NCI-H82 (cell line): ENCODE measurements around the gene HERC2.
"Not testable (repeated sequence)": the region's sequence is repeated elsewhere in the genome, so short reads cannot be mapped to it uniquely, and the experiment has no call there.

Experiments
- DNase-seq: peaks from one replicate; lab custom pipeline; 2025; lab: John Stamatoyannopoulos, UW

The HERC2 gene

DNA sequence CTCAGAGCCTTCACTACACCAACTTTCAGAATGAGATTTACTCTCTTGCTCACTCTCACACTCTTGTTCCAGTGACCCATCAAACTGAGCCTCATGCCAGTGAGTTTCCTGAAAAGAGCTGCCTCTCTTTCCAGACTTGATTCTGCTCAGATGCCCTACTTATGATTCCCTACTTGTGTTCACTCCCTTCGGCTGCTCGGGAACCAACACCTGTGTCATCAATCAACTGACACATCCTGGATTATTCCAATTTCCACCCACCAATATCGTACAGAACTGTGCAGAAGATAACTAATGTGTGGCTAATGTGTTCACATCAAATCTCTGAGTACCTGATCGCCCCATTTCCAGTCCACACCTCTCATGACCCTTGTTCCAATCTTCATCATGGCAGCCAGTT lies 100.3 kb downstream of the HERC2 start:
- DNase-seq: not testable (repeated sequence)

DNA sequence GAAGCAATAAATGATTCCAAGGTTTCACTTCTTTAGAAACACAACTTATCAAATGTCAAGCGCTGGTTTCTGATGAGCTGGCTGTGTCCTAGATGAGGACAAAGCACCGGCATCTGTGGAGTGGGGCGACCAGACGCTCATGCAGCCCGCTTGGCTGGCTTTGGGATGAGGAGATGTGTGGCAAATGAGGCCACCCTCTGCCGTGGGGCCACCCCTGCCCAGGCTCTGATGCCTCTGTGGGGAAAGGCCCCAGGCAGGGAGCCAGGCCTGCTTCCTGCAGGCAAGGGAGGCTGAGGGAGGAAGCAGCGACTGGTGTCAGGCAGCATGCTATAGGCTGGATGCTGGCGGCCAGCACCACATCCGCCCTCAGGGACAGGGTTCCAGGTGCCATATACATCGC lies 102.9 kb downstream of the HERC2 start:
- no peak for DNase-seq

DNA sequence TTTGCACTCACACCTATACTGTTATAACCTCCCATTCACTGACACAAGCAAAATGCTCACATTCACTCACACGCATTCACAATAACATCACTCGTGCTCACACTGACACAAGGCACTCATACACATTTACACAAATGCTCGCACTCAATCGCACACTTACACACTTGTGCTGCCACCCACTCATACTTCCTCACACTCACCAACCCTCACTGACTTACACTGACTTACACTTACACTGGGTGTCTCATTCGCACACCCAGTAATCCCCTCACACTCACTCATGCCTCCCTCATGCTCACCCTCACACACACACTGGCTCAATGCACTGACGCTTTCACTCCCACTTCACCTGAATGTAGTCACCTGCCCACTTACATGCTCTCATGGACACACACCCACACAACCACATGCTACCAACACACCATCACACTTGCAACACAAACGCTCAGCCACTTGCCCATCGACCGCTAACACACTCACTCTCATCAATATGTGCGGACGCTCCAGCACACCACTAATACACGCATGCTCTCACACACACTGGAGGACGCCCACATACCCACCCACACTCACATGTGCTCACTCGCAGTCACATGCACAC lies 104.9 kb downstream of the HERC2 start:
- DNase-seq: not testable (repeated sequence)

DNA sequence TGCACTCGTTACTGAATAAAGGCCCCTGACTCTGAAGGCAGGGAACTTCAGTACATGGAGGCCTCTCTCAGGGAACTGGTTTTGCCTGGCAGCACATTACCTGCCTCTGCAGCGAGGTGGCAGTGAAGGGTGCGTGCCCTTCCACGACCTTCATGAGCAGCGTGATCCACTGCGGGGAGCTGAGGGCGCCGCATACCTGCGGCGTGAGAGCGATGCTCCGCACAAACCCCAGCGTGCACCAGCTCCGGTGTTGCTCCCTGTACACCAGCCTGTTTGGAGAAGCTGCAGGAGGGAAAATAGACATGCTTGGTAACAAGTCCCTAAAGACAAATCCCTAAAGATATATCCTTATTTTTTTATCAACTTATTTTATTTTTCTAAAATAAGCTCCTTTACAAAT lies 106.5 kb downstream of the HERC2 start:
- not testable (repeated sequence) for DNase-seq

DNA sequence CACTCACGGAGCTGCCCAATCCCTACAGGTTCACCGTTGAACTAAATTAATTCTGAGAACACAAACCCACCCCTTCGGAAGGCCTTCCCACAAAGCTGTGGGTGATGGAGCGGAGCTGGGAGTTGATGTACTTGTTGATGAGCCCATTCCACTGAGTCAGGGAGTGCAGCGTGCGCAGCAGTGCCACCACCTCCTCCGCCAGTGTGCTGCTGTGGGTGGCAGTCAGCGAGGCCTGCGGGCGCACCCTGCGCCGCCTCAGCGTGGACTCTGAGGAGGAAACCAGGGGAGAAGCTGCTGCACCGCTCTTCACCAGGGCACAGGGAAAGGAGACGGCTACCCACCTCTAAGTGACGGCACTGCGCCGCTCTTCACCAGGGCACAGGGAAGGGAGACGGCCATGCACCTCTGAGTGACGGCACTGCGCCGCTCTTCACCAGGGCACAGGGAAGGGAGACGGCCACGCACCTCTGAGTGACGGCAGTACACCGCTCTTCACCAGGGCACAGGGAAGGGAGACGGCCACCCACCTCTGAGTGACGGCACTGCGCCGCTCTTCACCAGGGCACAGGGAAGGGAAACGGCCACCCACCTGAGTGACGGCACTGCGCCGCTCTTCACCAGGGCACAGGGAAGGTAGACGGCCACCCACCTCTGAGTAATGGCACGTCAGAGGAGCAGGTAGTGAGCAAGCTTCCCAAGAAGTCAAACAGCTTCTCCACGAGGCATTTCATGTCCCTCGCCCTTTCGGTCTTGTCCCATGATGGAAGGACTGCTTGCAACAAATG lies 107.8 kb downstream of the HERC2 start:
- DNase-seq: not testable (repeated sequence)

DNA sequence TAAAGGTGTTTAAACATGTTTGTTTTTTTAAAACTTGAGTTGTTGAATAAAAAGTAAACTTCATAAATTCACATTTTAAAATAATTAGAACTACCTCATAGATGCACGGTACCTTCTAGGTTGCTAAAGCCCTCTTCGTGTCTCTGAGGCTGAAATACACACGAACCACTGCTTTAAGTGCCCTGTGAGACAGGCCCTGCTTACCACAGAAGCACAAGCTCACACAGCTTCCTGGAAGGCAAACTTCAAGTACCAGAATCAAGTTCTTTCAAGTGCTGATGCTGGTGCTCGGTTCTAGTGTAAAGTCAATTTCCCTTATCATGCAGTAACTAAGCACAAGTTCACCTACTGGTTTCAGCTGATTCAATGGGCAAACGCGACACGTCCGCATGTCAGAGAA lies 108.6 kb downstream of the HERC2 start:
- DNase-seq: not testable (repeated sequence)

DNA sequence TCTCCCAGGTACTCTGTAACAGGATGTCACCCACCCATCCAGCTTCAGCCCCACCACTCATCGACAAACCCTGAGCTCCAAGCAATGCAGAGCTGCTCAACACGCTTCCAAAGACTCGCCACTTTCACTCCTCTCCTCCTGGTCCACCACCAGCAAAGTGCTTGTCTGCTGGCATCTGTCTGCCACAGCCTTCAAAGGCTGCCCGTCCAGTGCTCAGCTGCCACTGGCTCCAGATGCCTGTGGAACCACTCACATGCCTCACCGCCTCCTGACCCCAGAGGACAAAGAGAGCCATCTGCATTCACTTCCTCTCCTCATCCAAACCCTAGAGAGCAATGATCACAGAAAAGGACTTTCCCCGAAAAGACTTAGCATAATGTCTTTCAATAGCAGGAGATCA lies 113.4 kb downstream of the HERC2 start:
- DNase-seq: no peak

DNA sequence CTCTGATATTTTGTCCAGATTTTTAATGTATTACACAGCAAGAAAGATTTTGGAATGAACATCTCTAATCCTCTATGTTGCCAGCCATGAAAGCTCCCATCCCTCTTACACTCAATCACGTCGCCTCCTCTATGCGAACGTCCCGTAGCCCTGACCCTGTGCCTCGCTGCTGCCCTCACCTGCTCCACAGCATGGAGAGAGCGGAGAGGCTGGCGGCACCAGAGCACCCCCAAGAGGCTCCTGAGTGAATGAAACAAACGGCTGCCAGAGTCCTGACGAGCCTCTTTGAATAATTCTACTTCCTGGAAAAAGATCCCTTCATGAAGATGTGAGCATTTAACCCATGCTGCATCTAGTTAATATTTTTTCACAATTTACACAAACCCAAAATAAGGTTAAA lies 116.3 kb downstream of the HERC2 start:
- not testable (repeated sequence) for DNase-seq

DNA sequence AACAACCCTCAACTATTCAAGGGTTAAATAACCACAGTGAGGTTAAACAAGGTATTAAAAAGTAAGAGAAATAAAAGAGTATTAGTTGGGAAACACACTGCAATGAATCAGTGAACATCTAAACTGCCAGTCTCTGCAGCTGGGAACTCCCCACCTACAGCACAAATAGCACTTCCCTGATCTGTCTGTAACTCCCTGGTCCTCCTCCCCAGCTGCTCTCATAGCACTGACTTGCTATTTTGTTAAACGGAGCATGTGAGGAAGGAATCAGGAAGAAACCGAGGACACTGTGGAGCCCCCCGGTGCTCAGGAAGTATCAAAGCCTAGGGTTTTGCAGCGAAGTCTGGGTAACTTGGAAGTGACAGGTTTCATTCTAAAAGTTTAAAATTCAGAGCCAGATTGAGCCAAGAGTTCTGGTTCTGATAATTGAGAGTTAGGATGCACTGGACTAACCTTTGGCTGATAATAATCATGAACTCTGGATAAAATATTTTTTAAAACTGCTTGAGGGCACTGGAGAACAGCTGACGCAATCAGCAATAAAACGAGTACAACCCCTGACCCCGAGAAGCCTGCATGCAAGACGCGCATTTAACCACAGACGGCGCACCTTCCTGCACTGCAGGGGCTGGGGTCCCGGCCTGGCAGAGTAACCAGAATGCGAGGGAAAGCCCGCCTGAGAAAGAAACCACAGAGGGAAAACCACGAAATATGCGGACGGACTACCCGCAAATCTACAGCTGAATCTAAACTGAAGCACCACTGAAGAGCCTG lies 118.7 kb downstream of the HERC2 start:
- not testable (repeated sequence) for DNase-seq

DNA sequence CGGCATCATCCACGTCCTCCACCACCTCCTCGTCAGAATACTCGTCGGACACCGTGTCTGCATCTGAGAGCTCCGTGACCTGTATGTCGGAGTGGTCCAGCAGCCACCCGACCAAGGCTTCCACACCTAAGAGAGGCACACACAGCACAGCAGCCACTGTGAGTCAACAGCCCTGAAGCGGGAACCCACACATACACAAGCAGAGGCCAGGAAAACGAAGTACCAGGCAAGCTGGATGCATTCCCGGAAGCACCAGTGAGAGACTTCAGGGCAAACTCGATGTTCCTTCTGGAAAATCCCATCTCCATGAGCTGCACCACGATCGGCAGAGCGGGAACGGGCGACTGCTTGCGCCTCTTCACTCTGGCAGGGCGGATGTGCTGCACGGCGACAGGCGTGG lies 119.9 kb downstream of the HERC2 start:
- DNase-seq: not testable (repeated sequence)

DNA sequence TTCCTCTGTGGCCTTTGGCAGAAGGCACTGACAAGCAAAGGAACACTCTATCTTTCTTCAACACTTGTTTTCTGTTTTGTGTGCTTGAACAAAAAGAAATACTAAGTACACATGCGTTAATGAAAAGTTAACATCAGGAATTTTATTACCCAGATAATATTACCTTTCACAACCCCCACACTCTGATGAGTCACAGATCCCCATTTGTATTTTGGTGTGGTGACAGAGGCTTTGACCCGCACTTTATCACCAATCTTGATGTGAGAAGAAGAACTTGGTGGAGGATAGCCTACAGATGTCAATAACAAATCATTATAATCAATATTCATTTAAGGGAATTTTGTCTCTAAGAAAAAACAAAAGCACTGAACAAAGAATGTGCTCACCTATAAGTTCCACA lies 123.8 kb downstream of the HERC2 start:
- DNase-seq: not testable (repeated sequence)

DNA sequence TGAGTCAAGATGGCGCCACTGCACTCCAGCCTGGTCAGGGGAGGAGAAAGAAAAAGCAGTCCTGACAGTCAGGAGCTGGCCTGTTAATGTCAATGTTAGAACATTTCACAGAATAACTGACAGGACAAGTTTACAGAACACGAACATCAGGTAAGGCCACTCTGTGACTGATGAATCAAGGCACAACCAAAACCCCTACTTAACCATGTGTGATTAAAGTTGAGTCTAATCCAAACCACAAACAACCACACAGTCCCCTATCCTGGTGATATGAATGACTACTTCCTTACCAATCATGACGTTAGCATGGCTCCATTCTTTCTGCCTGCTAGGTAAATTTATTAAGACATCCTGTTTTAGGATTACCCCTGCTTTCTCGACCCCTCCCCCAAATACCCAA lies 124.3 kb downstream of the HERC2 start:
- DNase-seq: not testable (repeated sequence)

DNA sequence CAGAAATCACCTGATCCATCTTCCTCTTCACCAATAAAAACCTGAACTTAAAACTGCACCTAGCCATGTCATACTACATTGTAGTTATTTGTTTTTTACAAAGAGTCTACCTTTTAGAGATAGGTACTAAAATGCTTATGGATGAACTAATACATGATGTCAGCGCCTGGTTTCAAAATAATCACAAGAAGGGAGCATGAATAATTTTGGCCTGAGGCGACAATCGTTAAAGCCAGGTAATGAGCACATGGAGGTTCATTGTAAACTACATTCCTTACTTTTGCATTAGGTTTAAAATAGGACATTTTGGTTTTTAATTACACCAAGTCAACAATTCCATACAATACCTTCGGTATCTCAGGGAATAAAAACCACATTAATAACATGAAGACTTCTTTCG lies 125.4 kb downstream of the HERC2 start:
- not testable (repeated sequence) for DNase-seq

DNA sequence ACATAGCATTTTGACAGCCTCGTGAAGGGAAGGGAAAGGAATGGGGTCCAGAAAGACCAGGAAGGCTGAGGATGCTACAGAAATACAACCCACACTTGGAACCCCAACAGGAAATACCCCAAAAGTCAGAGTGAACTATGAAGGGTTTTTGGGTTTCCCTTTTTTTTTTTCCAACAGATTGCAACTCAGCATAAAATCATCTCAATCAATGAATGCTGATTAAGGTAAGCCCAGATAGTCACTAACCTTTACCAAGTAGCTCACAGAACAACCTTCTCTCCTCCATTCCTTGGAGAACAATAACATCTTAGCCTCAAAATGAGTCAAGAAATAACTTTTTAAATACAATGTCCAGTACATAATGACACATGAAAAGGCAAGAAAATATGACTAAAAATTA lies 129.2 kb downstream of the HERC2 start:
- DNase-seq: no peak

DNA sequence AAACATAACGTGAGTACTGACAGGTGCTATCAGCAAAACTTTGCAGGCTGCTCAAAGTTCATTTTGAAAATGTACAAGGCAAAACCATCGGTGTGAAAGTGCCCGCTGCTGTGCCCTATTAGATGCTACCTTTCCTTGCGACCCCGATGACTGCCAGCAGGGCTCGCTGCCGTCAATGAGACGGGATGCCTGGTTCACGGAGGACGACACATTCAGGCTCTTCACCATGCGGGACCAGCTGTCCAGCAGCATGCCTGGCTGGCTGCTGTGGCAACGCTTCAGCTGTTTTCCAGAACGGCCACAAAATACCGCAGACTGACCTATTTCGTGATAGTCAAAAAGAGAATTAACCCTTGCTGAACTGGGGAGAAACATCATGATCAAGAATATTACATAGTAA lies 130.1 kb downstream of the HERC2 start:
- DNase-seq: peak; percentile 20

DNA sequence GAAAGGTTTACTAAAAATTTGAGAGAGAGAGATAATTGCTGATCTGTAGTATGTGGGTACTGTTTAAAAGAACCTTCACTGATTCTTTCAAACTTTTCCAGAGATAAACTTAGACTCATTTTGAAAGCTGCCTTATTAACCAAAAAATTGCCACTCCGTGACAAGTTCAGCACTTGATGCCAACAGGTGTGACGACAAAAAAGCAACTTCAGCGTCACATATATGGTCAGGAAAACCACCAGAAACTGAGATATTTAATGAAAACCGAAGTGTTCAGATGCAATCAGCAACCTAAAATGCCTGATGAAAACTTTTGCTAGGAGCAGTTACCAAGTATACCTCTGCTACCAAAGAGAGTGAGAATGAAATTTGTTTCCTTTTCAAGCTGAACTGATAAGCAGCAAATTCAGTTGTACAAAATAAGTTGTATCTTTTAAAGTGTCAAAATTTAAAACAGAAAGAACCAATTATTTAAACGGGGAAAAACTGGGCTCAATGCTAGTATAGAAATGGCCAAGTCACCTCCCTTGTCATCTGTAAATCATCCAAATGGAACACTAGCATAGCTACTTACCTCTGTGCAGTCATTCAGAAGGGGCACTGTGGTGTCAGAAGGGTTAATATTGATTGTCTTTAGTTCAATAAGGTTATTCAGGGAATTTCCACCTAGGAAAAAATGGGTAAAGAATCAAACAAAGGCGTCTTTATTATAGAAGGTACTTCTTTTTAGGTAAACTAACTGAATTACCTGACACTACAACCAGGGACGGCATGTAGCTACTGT lies 131.4 kb downstream of the HERC2 start:
- no peak for DNase-seq

DNA sequence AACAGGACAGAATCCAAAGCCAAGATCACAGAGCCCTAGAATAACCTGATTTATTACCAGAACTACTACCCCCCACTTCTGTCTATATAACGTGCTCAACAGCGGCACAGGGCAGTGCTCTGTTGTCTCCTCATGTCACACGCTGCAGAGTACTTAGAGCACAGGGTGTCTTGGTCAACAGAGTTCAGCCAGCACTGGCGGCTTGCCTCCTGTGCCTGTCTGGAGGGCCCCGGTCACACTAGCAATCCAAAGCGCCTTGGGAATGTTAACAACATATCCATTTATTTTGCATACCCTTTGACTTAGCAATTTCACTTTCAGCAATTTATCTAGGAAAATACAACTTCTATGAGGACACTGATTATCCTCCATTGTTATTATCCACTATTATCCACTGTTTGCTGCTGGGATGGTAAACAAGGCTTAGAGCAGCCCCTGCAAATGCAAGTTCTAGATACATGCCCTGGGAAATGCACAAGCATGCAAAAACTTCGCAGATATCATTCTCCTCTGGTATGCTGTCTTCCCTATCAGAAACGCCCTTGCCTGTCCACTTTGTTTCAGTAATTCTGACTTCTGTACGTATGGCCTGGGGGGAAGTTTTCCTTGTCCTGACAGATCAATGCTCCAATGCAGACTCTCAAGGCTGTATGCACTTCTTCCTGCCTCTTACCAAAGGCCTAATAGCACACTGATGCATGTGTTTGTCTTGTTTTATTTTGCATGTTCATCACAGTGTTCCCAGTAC lies 136.7 kb downstream of the HERC2 start:
- DNase-seq: no peak

DNA sequence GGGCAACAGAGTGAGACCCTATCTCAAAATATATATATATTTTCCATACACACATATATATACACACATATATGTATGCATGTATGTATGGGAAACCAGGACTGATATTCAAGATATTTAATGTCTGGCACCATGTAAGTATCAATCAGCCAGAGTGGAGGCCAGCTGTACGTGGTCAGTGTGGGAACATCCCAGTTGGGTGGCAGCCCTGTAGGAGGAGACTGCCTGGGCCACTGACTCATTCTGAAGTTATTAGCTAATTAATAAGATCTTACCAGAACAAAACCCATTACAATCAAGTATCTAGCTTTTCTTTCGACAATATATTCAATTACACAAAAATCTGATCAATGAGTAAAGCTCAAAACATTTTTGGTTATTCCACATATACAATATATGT lies 137.8 kb downstream of the HERC2 start:
- no peak for DNase-seq

DNA sequence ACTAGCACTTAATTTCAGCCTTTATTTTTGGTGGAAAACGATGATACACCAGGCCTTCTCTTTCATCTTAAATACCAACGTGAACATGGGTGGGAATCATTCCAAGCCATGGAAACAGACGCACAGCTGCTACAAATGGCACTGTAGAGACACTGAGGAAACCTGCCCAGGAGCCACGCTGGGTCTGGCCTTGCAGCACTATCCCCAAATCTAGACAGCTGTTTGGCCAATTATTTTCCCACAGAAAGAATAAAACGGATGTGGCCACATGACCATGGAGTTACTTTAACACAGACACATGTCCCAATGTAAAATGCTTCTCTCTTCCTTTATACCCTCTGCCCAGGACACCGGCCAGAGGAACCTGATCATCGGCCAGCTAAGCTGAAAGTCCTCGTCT lies 139.2 kb downstream of the HERC2 start:
- DNase-seq: no peak

DNA sequence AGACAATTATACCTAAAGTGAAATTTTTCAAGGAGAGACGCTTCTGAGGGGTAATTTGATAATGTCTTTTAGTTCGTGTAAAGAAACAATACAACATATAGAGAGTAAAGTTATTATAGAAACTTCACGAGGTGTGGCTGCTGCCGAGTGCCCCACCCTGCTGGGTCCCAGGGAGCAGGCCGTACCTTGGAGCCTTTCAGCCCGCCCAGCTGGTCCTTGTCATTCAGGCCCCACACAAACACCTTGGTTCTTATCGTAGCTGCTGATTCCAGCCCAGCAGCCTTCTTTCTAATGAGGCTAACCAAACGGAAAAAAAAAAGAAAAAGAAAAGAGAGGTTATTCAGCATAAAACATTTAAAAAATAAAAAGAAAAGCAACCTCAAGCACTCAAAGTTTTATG lies 139.8 kb downstream of the HERC2 start:
- no peak for DNase-seq

DNA sequence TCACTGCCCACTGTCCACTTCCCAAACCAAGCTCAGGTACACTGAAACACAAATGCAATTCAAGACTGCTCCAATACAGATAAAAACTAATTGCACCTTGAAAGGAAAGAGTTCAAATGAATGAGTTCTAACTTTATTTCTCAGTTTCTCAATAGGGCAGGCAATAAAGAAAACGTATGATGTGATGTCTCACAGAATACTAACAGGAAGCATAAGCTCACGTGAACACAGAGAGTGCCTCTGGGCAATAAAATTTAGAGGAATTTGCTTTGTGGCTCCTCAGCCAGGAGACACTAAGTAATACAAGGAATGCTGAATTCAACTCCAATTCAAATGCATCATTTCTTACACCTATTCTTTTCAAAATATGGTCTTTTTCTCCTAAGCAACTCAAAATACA lies 140.6 kb downstream of the HERC2 start:
- no peak for DNase-seq

DNA sequence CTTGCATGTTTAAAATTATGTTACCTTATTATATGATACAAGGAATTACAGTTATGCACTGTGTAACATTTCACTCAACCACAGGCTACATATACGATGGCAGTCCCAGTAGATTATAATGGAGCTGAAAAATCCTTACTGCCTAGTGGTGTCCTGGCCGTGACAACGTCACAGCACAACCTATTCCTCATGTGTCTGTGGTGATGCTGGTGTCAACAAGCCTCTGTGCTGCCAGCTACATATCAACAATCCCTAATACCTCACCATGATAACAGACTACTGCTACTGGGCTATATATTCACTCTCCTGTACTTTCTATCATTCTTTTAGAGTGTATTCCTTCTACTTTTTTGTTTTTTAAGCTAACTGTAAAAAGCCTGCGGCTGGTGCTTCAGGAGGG lies 142.7 kb downstream of the HERC2 start:
- no peak for DNase-seq
